ENCODE results near the gene MPO. TPM values are rescaled to one million over a fixed set of nuclear protein-coding genes. Genes with fewer than 3 reads are reported as not detected.

The MPO gene
- polyA plus RNA-seq, 4 donors = 2.8 to 10.8 (median 4.0) TPM

- no peak for DNase-seq (ENCODE audit: low read depth in 4 of 4, low spot score in 2 of 4)
Observed at GRCh38 chr17:58238147-58238634, 42.5 kb downstream of the MPO start, which contains the start of gene LPO. LPO (plus strand) TSS chr17:58238584; CDS start chr17:58242980, 4,396 bp downstream.

DNA sequence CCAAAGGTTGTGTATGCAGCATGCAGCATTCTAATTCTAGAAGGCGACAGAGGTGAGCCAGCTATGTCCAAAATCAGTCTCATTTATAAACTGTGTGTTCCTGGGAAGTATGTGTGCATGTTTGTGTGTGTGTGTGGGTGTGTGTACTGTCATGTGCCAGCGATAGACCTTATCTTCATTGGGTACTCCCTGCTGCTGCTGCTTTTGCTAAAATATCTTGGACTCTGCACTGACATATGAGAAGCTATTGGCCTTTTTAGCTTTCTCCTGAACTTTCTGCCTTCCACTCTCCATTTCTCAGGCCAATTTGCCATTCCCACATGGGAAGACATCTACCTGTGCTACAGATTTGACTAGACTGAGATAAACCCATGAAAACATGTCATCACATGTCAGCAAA lies 44.3 kb downstream of the MPO start:
- DNase-seq (ENCODE audit: low read depth in 4 of 4, low spot score in 2 of 4) = no peak

DNA sequence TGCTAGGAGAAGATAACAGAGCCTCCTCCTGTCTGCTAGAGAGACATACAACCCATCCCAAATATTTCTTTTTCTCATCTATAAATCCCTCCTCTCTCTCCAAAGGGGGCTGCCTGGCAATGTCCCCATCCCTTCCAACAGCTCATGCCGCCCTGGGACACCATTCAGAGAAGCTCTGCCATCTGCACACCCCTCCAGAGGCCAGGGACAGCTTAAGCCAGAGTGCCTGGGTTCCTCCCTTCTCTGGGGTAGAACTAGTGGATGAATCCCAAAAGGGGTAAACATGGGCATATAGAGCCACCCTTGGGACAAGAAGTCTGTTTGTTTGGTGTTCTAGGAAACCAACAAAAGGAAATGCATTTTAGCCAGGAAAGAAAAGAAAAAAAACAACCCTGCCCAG lies 44.9 kb downstream of the MPO start:
- DNase-seq (ENCODE audit: low read depth in 4 of 4, low spot score in 2 of 4) = no peak

GRCh38 chr17:58234512-58234911 lies 46.2 kb downstream of the MPO start:
- no peak for DNase-seq (ENCODE audit: low read depth in 4 of 4, low spot score in 2 of 4)

DNA sequence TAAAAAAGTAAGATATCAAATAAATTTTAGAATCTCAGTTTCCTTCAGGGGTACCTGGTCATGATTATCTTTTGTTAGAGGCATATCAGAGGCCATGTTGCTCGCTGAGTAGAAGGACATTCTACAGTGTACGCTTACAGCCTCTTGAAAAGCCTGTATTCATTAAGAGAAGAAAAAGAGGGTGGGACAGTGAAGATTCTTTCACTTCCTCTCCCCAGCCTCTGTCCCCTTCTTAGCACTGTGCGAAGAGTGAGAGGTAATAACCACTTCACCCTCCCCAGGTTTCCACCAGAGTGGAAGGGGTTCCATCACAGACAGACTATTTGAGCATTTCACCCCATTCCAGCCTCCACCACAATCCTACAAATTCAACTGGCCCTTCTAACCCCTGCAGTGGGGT lies 47.2 kb downstream of the MPO start:
- no peak for DNase-seq (ENCODE audit: low read depth in 4 of 4, low spot score in 2 of 4)

DNA sequence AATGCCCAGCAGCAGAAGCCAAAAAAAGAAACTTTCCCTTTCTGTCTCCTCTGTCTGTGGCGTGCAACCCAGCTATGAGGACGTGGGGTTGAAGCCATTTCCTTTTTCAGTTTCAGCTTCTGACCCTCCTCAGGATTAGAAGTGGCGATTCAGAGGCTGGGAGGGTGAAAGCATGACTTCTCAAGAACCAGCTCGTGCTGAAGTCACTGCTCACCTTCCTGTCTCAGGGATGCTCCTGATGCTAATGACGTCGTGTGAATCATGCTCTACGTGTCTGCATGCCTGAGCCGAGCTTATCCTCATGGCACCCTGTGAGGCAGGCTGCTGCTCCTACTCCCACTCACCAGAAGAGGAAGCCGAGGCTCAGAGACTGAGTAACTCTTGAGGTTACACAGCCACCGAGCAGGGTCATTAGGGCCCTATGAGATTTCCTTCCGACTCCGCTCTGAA lies 48.0 kb downstream of the MPO start:
- DNase-seq (ENCODE audit: low read depth in 4 of 4, low spot score in 2 of 4) = no peak

DNA sequence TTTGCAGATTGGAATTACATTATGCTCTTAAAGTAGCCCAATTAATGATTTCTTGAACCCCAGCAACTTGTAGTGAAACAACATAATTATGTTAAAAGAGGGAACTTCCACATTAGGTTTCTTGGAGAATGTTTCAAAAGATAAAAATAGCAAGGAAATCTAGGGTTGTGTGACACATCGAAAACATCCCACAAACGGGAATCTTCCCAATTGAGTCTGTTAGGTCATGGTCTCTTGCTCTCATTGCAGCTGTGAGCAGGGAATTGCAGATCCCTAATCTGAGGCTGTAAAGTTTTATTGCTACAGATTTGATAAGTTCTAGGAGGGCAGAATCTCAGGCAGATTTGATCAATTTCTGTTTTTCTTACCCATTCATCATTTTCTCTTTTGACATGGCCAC lies 49.1 kb downstream of the MPO start:
- no peak for DNase-seq (ENCODE audit: low read depth in 4 of 4, low spot score in 2 of 4)

- no peak for DNase-seq (ENCODE audit: low read depth in 4 of 4, low spot score in 2 of 4)
Observed at GRCh38 chr17:58229881-58230280, 50.9 kb downstream of the MPO start.

DNA sequence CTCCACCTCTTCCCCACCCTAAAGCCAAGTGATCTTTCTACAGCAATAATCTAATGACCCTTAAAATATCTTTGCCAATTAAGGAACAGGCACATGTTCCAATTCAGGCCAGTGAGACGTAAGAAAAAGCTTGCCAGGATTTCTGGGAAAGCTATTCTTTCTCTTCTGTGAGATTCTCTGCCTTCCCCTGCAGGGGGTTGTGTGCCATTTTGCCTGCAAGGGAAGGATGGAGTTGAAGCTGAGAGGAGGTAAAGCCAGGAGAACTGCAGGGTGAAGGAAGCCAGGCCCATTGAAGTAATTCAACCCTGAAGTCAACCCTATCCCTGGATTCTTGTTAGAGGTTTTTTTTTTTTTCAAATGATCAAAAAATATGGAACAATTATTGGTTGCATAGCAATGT lies 51.4 kb downstream of the MPO start:
- DNase-seq (ENCODE audit: low read depth in 4 of 4, low spot score in 2 of 4) = no peak

DNA sequence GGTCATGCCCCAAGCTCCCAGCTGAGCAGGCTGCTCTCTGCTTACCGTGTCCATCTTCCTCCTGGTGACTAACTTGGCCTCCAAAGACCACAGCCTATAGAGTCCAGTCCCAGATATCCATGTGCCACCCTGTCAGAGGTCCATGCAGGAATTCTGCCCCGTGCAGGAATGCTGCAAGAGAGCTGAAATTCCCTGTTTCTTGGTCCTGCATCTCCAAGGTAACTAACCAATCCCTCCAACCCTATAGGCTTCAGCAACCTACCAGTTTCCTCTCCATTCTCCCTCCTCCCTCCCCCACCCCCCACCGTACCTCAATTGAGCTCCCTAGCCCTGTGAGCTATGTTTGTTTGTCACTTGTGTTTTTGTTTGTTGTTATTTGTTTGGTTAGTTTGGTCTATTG lies 52.1 kb downstream of the MPO start:
- no peak for DNase-seq (ENCODE audit: low read depth in 4 of 4, low spot score in 2 of 4)

DNA sequence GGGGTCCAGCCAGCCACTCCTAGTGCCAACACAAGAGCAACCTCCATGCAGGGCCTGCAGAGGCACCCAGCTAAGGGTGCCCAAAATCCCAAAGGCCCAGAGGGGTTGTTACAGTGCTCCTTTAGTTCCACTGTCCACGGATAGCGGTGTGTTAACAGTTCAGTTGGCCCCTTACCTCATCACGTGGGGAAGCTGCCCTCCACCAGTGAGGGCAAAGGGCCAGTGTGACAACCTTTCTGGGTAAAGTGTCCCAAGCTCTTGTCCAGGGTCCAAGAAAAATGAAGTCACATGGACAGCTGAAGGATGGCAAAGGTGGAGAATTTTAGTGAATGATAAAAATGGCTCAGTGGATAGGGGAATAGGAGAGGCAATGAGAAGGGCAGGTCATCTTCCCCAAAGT lies 53.0 kb downstream of the MPO start:
- no peak for DNase-seq (ENCODE audit: low read depth in 4 of 4, low spot score in 2 of 4)

DNA sequence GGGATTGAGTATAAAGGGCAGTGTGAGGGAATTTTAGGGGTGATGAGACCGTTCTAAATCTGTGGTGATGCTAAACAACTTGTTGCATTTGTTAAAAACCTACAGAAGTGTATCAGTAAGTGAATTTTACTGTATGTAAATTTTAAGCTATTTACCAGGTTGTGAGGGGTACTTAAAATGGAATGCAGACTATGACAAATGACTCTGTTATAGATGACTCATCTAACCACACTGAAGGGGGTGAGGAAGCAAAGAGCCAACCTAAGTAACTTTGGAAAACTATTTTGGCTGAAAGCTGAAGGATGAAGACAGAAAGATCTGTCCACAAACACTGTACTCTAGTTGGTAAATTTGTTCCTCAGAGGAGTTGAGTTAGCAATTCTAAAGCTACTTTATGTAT lies 56.4 kb downstream of the MPO start:
- no peak for DNase-seq (ENCODE audit: low read depth in 4 of 4, low spot score in 2 of 4)

Other genes with a start within 250 kb of the MPO start
- gene DYNLL2, start 197.5 kb downstream of the MPO start, polyA plus RNA-seq (ENCODE audit: insufficient read length in 4 of 4) = 10 to 100 TPM; 75.0 to 83.2 (median 79.1) TPM
- under 1 TPM in 2 of 4 donors, not detected in 2; 0.07 to 0.08 TPM for gene OR4D1, start 132.6 kb downstream of the MPO start, polyA plus RNA-seq (ENCODE audit: insufficient read length in 4 of 4)
- gene OR4D2, start 114.0 kb downstream of the MPO start, polyA plus RNA-seq (ENCODE audit: insufficient read length in 4 of 4) = not detected
- 1 to 10 TPM in 2 of 4 donors, under 1 TPM in 2; 0.46 to 1.7 (median 0.92) TPM for gene EPX, start 88.2 kb downstream of the MPO start, polyA plus RNA-seq (ENCODE audit: insufficient read length in 4 of 4)
- 10 to 100 TPM; 34.8 to 56.9 (median 46.3) TPM for gene MKS1, start 61.7 kb downstream of the MPO start, polyA plus RNA-seq (ENCODE audit: insufficient read length in 4 of 4)
- under 1 TPM in 3 of 4 donors, not detected in 1; 0.16 to 0.25 (median 0.19) TPM for gene LPO, start 42.4 kb downstream of the MPO start, polyA plus RNA-seq (ENCODE audit: insufficient read length in 4 of 4)
- gene TSPOAP1, start 47.9 kb upstream of the MPO start, polyA plus RNA-seq (ENCODE audit: insufficient read length in 4 of 4) = 10 to 100 TPM; 33.2 to 77.6 (median 60.3) TPM
- 100 to 1,000 TPM; 125 to 146 (median 135) TPM for gene SUPT4H1, start 71.3 kb upstream of the MPO start, polyA plus RNA-seq (ENCODE audit: insufficient read length in 4 of 4)
- 10 to 100 TPM; 11.2 to 16.8 (median 12.5) TPM for gene RNF43, start 136.6 kb upstream of the MPO start, polyA plus RNA-seq (ENCODE audit: insufficient read length in 4 of 4)
- under 1 TPM; 0.36 to 0.49 (median 0.38) TPM for gene HSF5, start 207.5 kb upstream of the MPO start, polyA plus RNA-seq (ENCODE audit: insufficient read length in 4 of 4)
- gene MTMR4, start 233.7 kb upstream of the MPO start, polyA plus RNA-seq (ENCODE audit: insufficient read length in 4 of 4) = 10 to 100 TPM; 37.1 to 74.0 (median 55.0) TPM